Tibial nerve (tissue), 4 donors: ENCODE results near the gene FIBCD1. TPM values are rescaled to one million over a fixed set of nuclear protein-coding genes. Genes with fewer than 3 reads are reported as not detected.

ENCODE experiments used
- DNase-seq, 2 donors: peaks; one replicate each; pipeline ENCODE4 v3.0.0-alpha.2; 2019; ENCODE audit warnings: low spot score in 2 of 2
- H3K27ac ChIP-seq, 4 donors: fragments of 200-600 bp; sonication (generic) in 3 of 4; one replicate each; pipeline ENCODE4 v1.5.1; 2017 to 2019; ENCODE audit warnings: mild to moderate bottlenecking in 1 of 4
- H3K27me3 ChIP-seq, 2 donors: fragments of 200-600 bp; sonication (generic) in 1 of 2; one replicate each; pipeline versions ENCODE4 v1.5.1 to v1.6.0; 2017 to 2019
- H3K36me3 ChIP-seq, 3 donors: fragments of 200-600 bp; sonication (generic); one replicate each; pipeline ENCODE4 v1.5.1; 2018 to 2019
- H3K4me1 ChIP-seq, 4 donors: fragments of 200-600 bp; sonication (generic) in 3 of 4; one replicate each; pipeline ENCODE4 v1.5.1; 2017 to 2019
- H3K4me3 ChIP-seq, 4 donors: fragments of 200-600 bp; sonication (generic) in 3 of 4; one replicate each; pipeline ENCODE4 v1.5.1; 2017 to 2019; ENCODE audit warnings: mild to moderate bottlenecking in 1 of 4, moderate library complexity in 1 of 4
- H3K9me3 ChIP-seq, 4 donors: fragments of 200-600 bp; sonication (generic) in 3 of 4; one replicate each; pipeline ENCODE4 v1.5.1; 2017 to 2019
- CTCF ChIP-seq, 5 experiments: fragments of 200-600 bp in 3 of 5; fragments of 450-650 bp in 2 of 5; sonication (generic) in 3 of 5; IDR thresholded peaks; one replicate each; pipeline ENCODE4 v1.5.1; 2016 to 2019; ENCODE audit warnings: antibody characterized with exemption in 5 of 5, mild to moderate bottlenecking in 3 of 5, moderate library complexity in 2 of 5
- EP300 ChIP-seq, 2 donors: sonication (generic); formaldehyde crosslinking; IDR thresholded peaks; one replicate each; pipeline ENCODE4 v1.6.1; 2017; ENCODE audit warnings: antibody characterized with exemption in 2 of 2, mild to moderate bottlenecking in 1 of 2
- POLR2A ChIP-seq, 2 donors: fragments of 450-650 bp; IDR thresholded peaks; one replicate each; pipeline ENCODE4 v1.6.1; 2017; ENCODE audit warnings: antibody characterized with exemption in 2 of 2, mild to moderate bottlenecking in 2 of 2, moderate library complexity in 2 of 2
- WGBS, 2 donors: methylation state at CpG; one replicate each; pipeline ENCODE4 v1.1.5; 2018; 5-methylcytosine and 5-hydroxymethylcytosine counted together
- total RNA-seq, 4 donors: library from RNA; depleted of rRNA; stranded (reverse); fragments of >200 nt; gene quantifications; one replicate each; pipeline ENCODE4 v1.1.0, GENCODE V29; 2016

FIBCD1 gene
- total RNA-seq, 4 donors from 2014 or later, result not detected

GRCh38 chr9:130870491-130871381, 68.3 kb downstream of the FIBCD1 start:
- DNase-seq, result no peak
- H3K4me1 ChIP-seq, result peaks cover 0 to 64% (median 2%) of the 10 kb centered on the region in 4 donors
- peaks cover 0 to 52% (median 15%) of the 10 kb centered on the region in 3 donors for H3K36me3 ChIP-seq
- no peak overlapping the region for H3K4me3 ChIP-seq
- no peaks in the 10 kb centered on the region for H3K9me3 ChIP-seq
- peak overlapping the region in 1 of 4 donors; percentile 18 for H3K27ac ChIP-seq
- WGBS, 2 donors, result 70 to 74% methylated on average over 17 of the region's 17 CpGs
- no peaks in the 10 kb centered on the region for H3K27me3 ChIP-seq
- TF ChIP-seq POLR2A (IDR thresholded peaks at IDR 0.05), result no peak
- TF ChIP-seq EP300 (IDR thresholded peaks at IDR 0.05), result no peak

GRCh38 chr9:130869250-130869649, 69.8 kb downstream of the FIBCD1 start:
- Histone ChIP-seq H3K27me3 (no peaks in the 10 kb centered on the region), H3K36me3 (peaks cover 0 to 49% (median 8%) of the 10 kb centered on the region in 3 donors), H3K4me3 (no peak overlapping the region), H3K9me3 (no peaks in the 10 kb centered on the region), H3K4me1 (peaks cover 0 to 64% (median 2%) of the 10 kb centered on the region in 4 donors), H3K27ac (no peak overlapping the region)
- no peak for TF ChIP-seq CTCF (IDR thresholded peaks at IDR 0.05)
- no peak for TF ChIP-seq POLR2A (IDR thresholded peaks at IDR 0.05)
- no peak for TF ChIP-seq EP300 (IDR thresholded peaks at IDR 0.05)
- peak in 1 of 2 donors; percentile 50 for DNase-seq
- 70 to 71% methylated on average over 8 of the region's 8 CpGs for WGBS, 2 donors

GRCh38 chr9:130868230-130868629, 70.8 kb downstream of the FIBCD1 start:
- Histone ChIP-seq H3K27me3 (no peaks in the 10 kb centered on the region), H3K4me3 (no peak overlapping the region), H3K36me3 (peaks cover 0 to 46% (median 8%) of the 10 kb centered on the region in 3 donors), H3K27ac (no peak overlapping the region), H3K9me3 (no peaks in the 10 kb centered on the region), H3K4me1 (peaks cover 0 to 57% (median 2%) of the 10 kb centered on the region in 4 donors)
- DNase-seq, result no peak
- 84 to 86% methylated on average over 3 of the region's 3 CpGs for WGBS, 2 donors
- TF ChIP-seq POLR2A (IDR thresholded peaks at IDR 0.05), result no peak
- TF ChIP-seq CTCF (IDR thresholded peaks at IDR 0.05), result no peak
- no peak for TF ChIP-seq EP300 (IDR thresholded peaks at IDR 0.05)

- H3K27ac ChIP-seq, result no peak overlapping the region
- no peak overlapping the region for H3K4me3 ChIP-seq
- H3K9me3 ChIP-seq, result no peaks in the 10 kb centered on the region
- peaks cover 0 to 45% (median 7%) of the 10 kb centered on the region in 3 donors for H3K36me3 ChIP-seq
- no peaks in the 10 kb centered on the region for H3K27me3 ChIP-seq
- H3K4me1 ChIP-seq, result peaks cover 0 to 52% (median 2%) of the 10 kb centered on the region in 4 donors
- TF ChIP-seq POLR2A (IDR thresholded peaks at IDR 0.05), result no peak
- TF ChIP-seq EP300 (IDR thresholded peaks at IDR 0.05), result no peak
- TF ChIP-seq CTCF (IDR thresholded peaks at IDR 0.05), result no peak
- 83 to 85% methylated on average over 9 of the region's 9 CpGs for WGBS, 2 donors
- no peak for DNase-seq
Measured at GRCh38 chr9:130867556-130867955, 71.5 kb downstream of the FIBCD1 start.

- H3K4me1 ChIP-seq, result peaks cover 0 to 52% (median 2%) of the 10 kb centered on the region in 4 donors
Measured at GRCh38 chr9:130866474-130866965, 72.5 kb downstream of the FIBCD1 start.

More at GRCh38 chr9:130866474-130866965, 72.5 kb downstream of the FIBCD1 start:
- WGBS, 2 donors, result 42 to 51% methylated on average over 4 of the region's 4 CpGs
- TF ChIP-seq CTCF (IDR thresholded peaks at IDR 0.05) (peak; percentile 69 to 80 (median 76)), POLR2A (IDR thresholded peaks at IDR 0.05) (no peak), EP300 (IDR thresholded peaks at IDR 0.05) (peak in 1 of 2 donors; percentile 11)
- Histone ChIP-seq H3K4me3 (no peak overlapping the region), H3K27me3 (no peaks in the 10 kb centered on the region), H3K36me3 (peaks cover 0 to 35% (median 0%) of the 10 kb centered on the region in 3 donors), H3K9me3 (no peaks in the 10 kb centered on the region), H3K27ac (no peak overlapping the region)
- DNase-seq, result peak; percentile 50 to 78
